AG04450 (cell line): ENCODE measurements around the gene MS4A14. TPM values are rescaled to one million over a fixed set of nuclear protein-coding genes. Genes with fewer than 3 reads are reported as not detected.

ENCODE experiments used
- CTCF ChIA-PET: fragments of 300-600, 350-600 bp; formaldehyde crosslinking; extraction: SDS; loops from one replicate; lab custom pipeline; 2022; ENCODE audit warnings: antibody characterized with exemption, inconsistent platforms; lab: Charles Lee
- POLR2A ChIA-PET: fragments of 350-600 bp; formaldehyde crosslinking; extraction: SDS; loops from one replicate; lab custom pipeline; 2021; ENCODE audit warnings: antibody characterized with exemption, inconsistent platforms; lab: Yijun Ruan, JAX
- DNase-seq: peaks from one replicate; pipeline ENCODE4 v3.0.0-alpha.2; 2011; ENCODE audit warnings: low read depth, low spot score
- H3K27ac ChIP-seq: one replicate; pipeline ENCODE4 v1.5.1; 2012; ENCODE audit warnings: low read depth, low read length, control low read depth
- H3K27me3 ChIP-seq: one replicate; pipeline ENCODE4 v1.6.0; 2012; ENCODE audit warnings: low read length; ENCODE audit not compliant: control insufficient read depth, insufficient read depth
- H3K4me3 ChIP-seq: 2 replicates; pipeline ENCODE4 v1.5.1; 2011; ENCODE audit warnings: mild to moderate bottlenecking, low read depth, low read length, control low read depth
- H3K9me3 ChIP-seq: 2 replicates; pipeline ENCODE4 v1.5.1; 2012; ENCODE audit warnings: low read length; ENCODE audit not compliant: control insufficient read depth, insufficient read depth
- CTCF ChIP-seq: IDR thresholded peaks from 2 replicates; pipeline ENCODE4 v1.5.1; 2011; ENCODE audit warnings: low read depth, low read length, control low read depth, inconsistent platforms
- polyA plus RNA-seq: library from polyadenylated mRNA; depleted of rRNA; stranded (reverse); fragments of >200 nt; gene quantifications from 2 replicates; pipeline ENCODE4 v1.2.3, GENCODE V29; 2011

MS4A14 gene
- polyA plus RNA-seq, 1 experiment: not detected

- peaks cover 5% of the 10 kb centered on the region; the same call in 1 of the 2 replicates for H3K9me3 ChIP-seq
- ChIA-PET CTCF (no interaction called here), POLR2A (no interaction called here)
- no peak overlapping the region for H3K27ac ChIP-seq
- H3K27me3 ChIP-seq: no peaks in the 10 kb centered on the region
- no peak for TF ChIP-seq CTCF
- no peak overlapping the region for H3K4me3 ChIP-seq
- no peak for DNase-seq
Measured at GRCh38 chr11:60367009-60367408, 29.2 kb upstream of the MS4A14 start.

GRCh38 chr11:60367896-60368295, 28.4 kb upstream of the MS4A14 start:
- POLR2A ChIA-PET: no interaction called here
- H3K9me3 ChIP-seq: peaks cover 7% of the 10 kb centered on the region; the same call in 1 of the 2 replicates
- TF ChIP-seq CTCF: no peak
- no peak overlapping the region for H3K4me3 ChIP-seq
- DNase-seq: no peak
- no peaks in the 10 kb centered on the region for H3K27me3 ChIP-seq
- CTCF ChIA-PET: no interaction called here
- H3K27ac ChIP-seq: no peak overlapping the region

- no peak overlapping the region for H3K4me3 ChIP-seq
- ChIA-PET CTCF (no interaction called here), POLR2A (no interaction called here)
- H3K27me3 ChIP-seq: no peaks in the 10 kb centered on the region
- no peak for TF ChIP-seq CTCF
- no peak for DNase-seq
- H3K27ac ChIP-seq: no peak overlapping the region
- peaks cover 16% of the 10 kb centered on the region for H3K9me3 ChIP-seq
Measured at GRCh38 chr11:60370252-60370810, 25.9 kb upstream of the MS4A14 start.

- TF ChIP-seq CTCF: no peak
- CTCF ChIA-PET: interaction anchor here (0.6 kb wide), 1 partner anchor 595 kb away, joined by 3 read pairs; no protein-coding TSS in a partner anchor
- peaks cover 20% of the 10 kb centered on the region for H3K9me3 ChIP-seq
- no peaks in the 10 kb centered on the region for H3K27me3 ChIP-seq
- H3K27ac ChIP-seq: no peak overlapping the region
- DNase-seq: no peak
- POLR2A ChIA-PET: no interaction called here
- H3K4me3 ChIP-seq: no peak overlapping the region
Measured at GRCh38 chr11:60370811-60371298, 25.4 kb upstream of the MS4A14 start.

- Histone ChIP-seq H3K4me3 (no peak overlapping the region), H3K27ac (no peak overlapping the region), H3K27me3 (no peaks in the 10 kb centered on the region), H3K9me3 (peaks cover 23% of the 10 kb centered on the region)
- no peak for TF ChIP-seq CTCF
- ChIA-PET CTCF (interaction anchor here (0.6 kb wide), 1 partner anchor 596 kb away, joined by 3 read pairs; no protein-coding TSS in a partner anchor), POLR2A (no interaction called here)
- no peak for DNase-seq
Measured at GRCh38 chr11:60371386-60371785, 24.9 kb upstream of the MS4A14 start.
